GM12878 (cell line): ENCODE data around the gene DUSP8. TPM values are rescaled to one million over a fixed set of nuclear protein-coding genes. Genes with fewer than 3 reads are reported as not detected.

Source experiments
- ATAC-seq: fragments of 200-7000 bp; cut with Tn5 transposase; 3 replicates; pipeline ENCODE4 v1.9.1; 2020; ENCODE audit warnings: mild to moderate bottlenecking, moderate library complexity
- BruUV-seq: library from RNA; stranded (reverse); fragments of 400-500 nt; replicated peaks from 2 replicates; lab custom pipeline; 2021; lab: Mats Ljungman, UMichigan
- CTCF ChIA-PET: fragments of 300-600 bp; sonication (Branson Sonifier 250); formaldehyde crosslinking; extraction: SDS; loops from one replicate; lab custom pipeline; 2021; ENCODE audit warnings: inconsistent platforms; lab: Yijun Ruan, JAX
- POLR2A ChIA-PET: fragments of 350-600 bp; formaldehyde crosslinking; extraction: SDS; loops from one replicate; lab custom pipeline; 2021; ENCODE audit warnings: inconsistent platforms; lab: Charles Lee
- RAD21 ChIA-PET: fragments of 300-600 bp; sonication (Branson Sonifier 250); formaldehyde crosslinking; loops from one replicate; lab custom pipeline; 2023; ENCODE audit warnings: antibody characterized with exemption; ENCODE audit not compliant: unreplicated experiment; lab: Charles Lee
- SMC1A ChIA-PET: fragments of 300-600 bp; sonication (Branson Sonifier 250); formaldehyde crosslinking; loops from one replicate; lab custom pipeline; 2023; ENCODE audit not compliant: unreplicated experiment, uncharacterized antibody; lab: Charles Lee
- DNase-seq: peaks from one replicate; pipeline ENCODE4 v3.0.0-alpha.2; 2011; ENCODE audit warnings: low read depth, low spot score
- FAIRE-seq: peaks from 3 replicates; lab custom pipeline; 2011; peaks lifted over from hg19 to GRCh38; lab: Jason Lieb, UNC
- H2AFZ ChIP-seq: 2 replicates; pipeline ENCODE4 v1.6.0; 2011; ENCODE audit warnings: low read depth, low read length, control low read depth; ENCODE audit not compliant: control insufficient read depth
- H3K27ac ChIP-seq: 2 replicates; pipeline ENCODE4 v1.5.1; 2011; ENCODE audit warnings: control low read depth; ENCODE audit not compliant: control insufficient read depth, insufficient read depth
- H3K27me3 ChIP-seq, 2 experiments: replicated peaks in 1 of 2; 2 replicates each; pipeline versions ENCODE4 v1.6.0 to v1.6.1; 2011; ENCODE audit warnings: low read length in 1 of 2; ENCODE audit not compliant: control insufficient read depth in 2 of 2, insufficient read depth in 2 of 2
- H3K36me3 ChIP-seq, 2 experiments: 2 replicates each; pipeline ENCODE4 v1.5.1; 2011; ENCODE audit warnings: low read length in 1 of 2; ENCODE audit not compliant: control insufficient read depth in 2 of 2, insufficient read depth in 2 of 2
- H3K4me1 ChIP-seq: 2 replicates; pipeline ENCODE4 v1.6.1; 2011; ENCODE audit warnings: mild to moderate bottlenecking, low read length, moderate library complexity, mixed read lengths; ENCODE audit not compliant: control insufficient read depth, insufficient read depth
- H3K4me2 ChIP-seq: 2 replicates; pipeline ENCODE4 v1.6.0; 2011; ENCODE audit warnings: control low read depth; ENCODE audit not compliant: control insufficient read depth, insufficient read depth
- H3K4me3 ChIP-seq: fragments of 200-600 bp; sonication (generic); 2 replicates; pipeline ENCODE4 v1.5.1; 2016
- H3K79me2 ChIP-seq: 2 replicates; pipeline ENCODE4 v1.6.0; 2011; ENCODE audit warnings: low read length; ENCODE audit not compliant: control insufficient read depth, insufficient read depth
- H3K9ac ChIP-seq: 2 replicates; pipeline ENCODE4 v1.8.0; 2011; ENCODE audit warnings: low read length, control low read depth, mixed read lengths; ENCODE audit not compliant: control insufficient read depth, insufficient read depth
- H3K9me3 ChIP-seq: replicated peaks from 3 replicates; pipeline ENCODE4 v1.5.1; 2011; ENCODE audit warnings: mild to moderate bottlenecking, low read length; ENCODE audit not compliant: control insufficient read depth, insufficient read depth
- H4K20me1 ChIP-seq: 2 replicates; pipeline ENCODE4 v1.6.0; 2011; ENCODE audit not compliant: control insufficient read depth, insufficient read depth
- ATF3 ChIP-seq: IDR thresholded peaks from 2 replicates; pipeline ENCODE4 v1.6.1; 2011; ENCODE audit warnings: low read depth, mild to moderate bottlenecking, low read length, moderate library complexity, borderline replicate concordance; ENCODE audit errors: extremely low read depth
- BRCA1 ChIP-seq: IDR thresholded peaks from 2 replicates; pipeline ENCODE4 v1.6.1; 2011; ENCODE audit warnings: low read depth, low read length, improper control_type of control experiment
- ELK1 ChIP-seq: IDR thresholded peaks from 2 replicates; pipeline ENCODE4 v1.6.1; 2012; ENCODE audit warnings: low read depth, low read length, improper control_type of control experiment
- EP300 ChIP-seq, 2 experiments: fragments of 150-350 bp in 1 of 2; IDR thresholded peaks; 2 replicates each; pipeline ENCODE4 v1.6.1; 2011 to 2012; ENCODE audit warnings: low read depth in 2 of 2, low read length in 2 of 2, borderline replicate concordance in 1 of 2, improper control_type of control experiment in 1 of 2, inconsistent platforms in 1 of 2; ENCODE audit not compliant: control insufficient read depth in 1 of 2
- MTA2 ChIP-seq: fragments of 450-650 bp; IDR thresholded peaks from 2 replicates; pipeline ENCODE4 v1.6.1; 2016; ENCODE audit warnings: low read depth, mild to moderate bottlenecking, moderate library complexity
- MTA3 ChIP-seq: IDR thresholded peaks from 2 replicates; pipeline ENCODE4 v1.6.1; 2012; ENCODE audit warnings: low read length, inconsistent platforms, borderline replicate concordance
- SREBF2 ChIP-seq: IDR thresholded peaks from 2 replicates; pipeline ENCODE4 v1.6.1; 2012; ENCODE audit warnings: mild to moderate bottlenecking, low read length
- TCF3 ChIP-seq: IDR thresholded peaks from 2 replicates; pipeline ENCODE4 v1.6.1; 2012; ENCODE audit warnings: low read depth, mild to moderate bottlenecking, low read length, borderline replicate concordance; ENCODE audit not compliant: insufficient read depth
- ZNF687 ChIP-seq: fragments of 450-650 bp; IDR thresholded peaks from 2 replicates; pipeline ENCODE4 v1.6.1; 2017; ENCODE audit warnings: mild to moderate bottlenecking, moderate library complexity
- WGBS: methylation state at CpG from one replicate; pipeline ENCODE4 v1.1.6; 2016; ENCODE audit warnings: low lambda C conversion rate; ENCODE audit not compliant: insufficient replicate concordance, insufficient coverage; ENCODE audit errors: missing lambda C conversion rate; 5-methylcytosine and 5-hydroxymethylcytosine counted together
- in situ Hi-C: fragments of 300-500 bp; cut with MboI; formaldehyde crosslinking; loops from 9 replicates; pipeline ENCODE4 v1.14.3; 2018; ENCODE audit warnings: mixed read lengths
- intact Hi-C: fragments of 100-400 bp; cut with micrococcal nuclease; formaldehyde crosslinking; loops from one replicate; pipeline ENCODE4 v1.14.2; 2022; ENCODE audit not compliant: unreplicated experiment
- polyA plus RNA-seq, 11 experiments: library from polyadenylated mRNA; depleted of rRNA in 4 of 11; unstranded in 6 of 11; stranded (reverse) in 5 of 11; fragments of >200 nt; fragmentation: Nextera tagmentation in 4 of 11; fragmentation: Illumina TruSeq in 1 of 11; extraction: Ambion mirVana in 4 of 11; extraction: Trizol in 1 of 11; gene quantifications; 1 replicate in 1 of 11; 2 replicates in 10 of 11; pipeline versions ENCODE4 v1.2.1 to v1.2.3, GENCODE V29; 2011 to 2016; ENCODE audit warnings: inconsistent platforms in 2 of 11, missing spikeins in 2 of 11, low read depth in 1 of 11
- total RNA-seq, 4 experiments: library from RNA; depleted of rRNA in 3 of 4; stranded (reverse); fragments of >200 nt in 3 of 4; fragmentation: Illumina TruSeq in 1 of 4; extraction: Trizol in 1 of 4; gene quantifications; 2 replicates each; pipeline versions ENCODE4 v1.2.1 to v1.2.3, GENCODE V29; 2013 to 2021

DUSP8 gene
- total and polyA plus RNA-seq, 10 of the 15 experiments (the other 5 are each of a cell fraction or from before 2014, with no cell fraction given) = 0.04 to 1.7 (median 0.26) TPM; not detected in 6

- 0 out of 2 replicates have a peak overlapping the region, but pooled peaks have one; percentile 28 for H3K4me2 ChIP-seq
- FAIRE-seq (no peak), ATAC-seq (peak; percentile 53), DNase-seq (no peak)
- H3K9ac ChIP-seq = no peak overlapping the region
- no peak overlapping the region; the same call in 1 of the 2 replicates for H3K27ac ChIP-seq
- RAD21 ChIA-PET = interaction anchor here (0.6 to 2.1 kb wide), 2 partner anchors 53 to 87 kb away, joined by 3 to 11 read pairs; no protein-coding TSS in a partner anchor
- WGBS = 87% methylated on average over 19 of the region's 19 CpGs
- SMC1A ChIA-PET = interaction anchor here (1.2 to 1.8 kb wide), 2 partner anchors 54 to 56 kb away, joined by 3 to 8 read pairs; no protein-coding TSS in a partner anchor
- H3K4me3 ChIP-seq = no peak overlapping the region
- H3K9me3 ChIP-seq = no peaks in the 10 kb centered on the region
- in situ Hi-C loops (no loop called here), intact Hi-C loops (no loop called here)
- H2AFZ ChIP-seq = no peak overlapping the region
- H3K4me1 ChIP-seq = peaks cover 10% of the 10 kb centered on the region
- peaks cover 4% of the 10 kb centered on the region for H3K79me2 ChIP-seq
- BruUV-seq = no TSS peak
- POLR2A ChIA-PET = interaction anchor here (0.9 to 1.8 kb wide), 2 partner anchors 15 to 16 kb away, joined by 3 to 6 read pairs; no protein-coding TSS in a partner anchor
- no peaks in the 10 kb centered on the region for H4K20me1 ChIP-seq
- peaks cover 0 to 1% of the 10 kb centered on the region in 2 experiments; a peak in 1 of 4 replicates for H3K36me3 ChIP-seq
- TF ChIP-seq EP300 (IDR thresholded peaks at IDR 0.05; ENCODE audit: borderline replicate concordance in 1 of 2, control insufficient read depth in 1 of 2, low read depth in 2 of 2, low read length in 2 of 2) = no peak
- no peak for TF ChIP-seq ATF3
- TF ChIP-seq ELK1 = 0 out of 2 replicates have a peak, but pooled peaks have one; percentile 6
- no peak for TF ChIP-seq MTA2
- TF ChIP-seq SREBF2 = no peak
- peak; percentile 77 for TF ChIP-seq ZNF687
- TF ChIP-seq BRCA1 = no peak
- no peak for TF ChIP-seq MTA3
- TF ChIP-seq TCF3 = no peak
- H3K27me3 ChIP-seq = no peaks in the 10 kb centered on the region
- CTCF ChIA-PET = interaction anchor here (0.7 to 2.0 kb wide), 3 partner anchors 28 to 57 kb away, joined by 3 to 9 read pairs (median 5); no protein-coding TSS in a partner anchor
Measured at GRCh38 chr11:1520663-1521267, 51.3 kb downstream of the DUSP8 start.
